NCI-H2029 (cell line): ENCODE results near the gene ABCA7.
A peak's percentile ranks its signal among the peaks of the same experiment; 100 is the strongest.
"Not testable (repeated sequence)": the region's sequence is repeated elsewhere in the genome, so short reads cannot be mapped to it uniquely, and the experiment has no call there.

Experiments used
- DNase-seq: peaks from one replicate; lab custom pipeline; 2025; lab: John Stamatoyannopoulos, UW

ABCA7 gene

GRCh38 chr19:1105008-1105872 is 65.3 kb downstream of the ABCA7 start:
- DNase-seq, result no peak

DNA sequence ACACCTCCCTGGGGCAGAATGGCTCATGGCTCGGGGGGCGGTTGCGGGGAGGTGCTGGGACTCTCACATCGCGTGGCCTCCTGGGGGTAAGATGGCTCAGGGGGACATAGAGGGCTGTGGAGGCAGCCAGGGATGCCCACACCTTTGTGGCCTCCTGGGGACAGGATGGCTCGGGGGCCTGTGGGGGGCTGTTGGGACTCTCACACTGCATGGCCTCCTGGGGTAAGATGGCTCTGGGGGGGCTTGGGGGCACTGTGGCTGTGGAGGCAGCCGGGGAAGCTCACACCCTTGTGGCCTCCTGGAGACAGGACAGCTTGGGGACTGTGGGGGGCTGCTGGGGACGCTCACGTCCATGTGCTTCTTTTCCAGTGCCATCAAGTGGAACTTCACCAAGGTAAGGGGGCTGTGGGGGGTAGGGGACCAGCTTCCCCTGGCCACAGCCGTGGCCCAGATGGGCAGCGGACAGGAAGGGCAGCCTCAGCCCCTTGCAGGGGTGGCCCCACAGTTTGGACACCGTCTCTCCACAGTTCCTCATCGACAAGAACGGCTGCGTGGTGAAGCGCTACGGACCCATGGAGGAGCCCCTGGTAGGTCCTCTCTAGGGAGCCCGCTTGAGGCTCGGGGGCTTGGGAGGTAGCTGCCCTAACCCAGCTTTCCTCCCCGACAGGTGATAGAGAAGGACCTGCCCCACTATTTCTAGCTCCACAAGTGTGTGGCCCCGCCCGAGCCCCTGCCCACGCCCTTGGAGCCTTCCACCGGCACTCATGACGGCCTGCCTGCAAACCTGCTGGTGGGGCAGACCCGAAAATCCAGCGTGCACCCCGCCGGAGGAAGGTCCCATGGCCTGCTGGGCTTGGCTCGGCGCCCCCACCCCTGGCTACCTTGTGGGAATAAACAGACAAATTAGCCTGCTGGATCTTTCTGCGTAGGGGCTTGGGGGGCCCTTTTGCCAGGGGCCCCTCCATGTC is 66.2 kb downstream of the ABCA7 start:
- DNase-seq, result no peak

DNA sequence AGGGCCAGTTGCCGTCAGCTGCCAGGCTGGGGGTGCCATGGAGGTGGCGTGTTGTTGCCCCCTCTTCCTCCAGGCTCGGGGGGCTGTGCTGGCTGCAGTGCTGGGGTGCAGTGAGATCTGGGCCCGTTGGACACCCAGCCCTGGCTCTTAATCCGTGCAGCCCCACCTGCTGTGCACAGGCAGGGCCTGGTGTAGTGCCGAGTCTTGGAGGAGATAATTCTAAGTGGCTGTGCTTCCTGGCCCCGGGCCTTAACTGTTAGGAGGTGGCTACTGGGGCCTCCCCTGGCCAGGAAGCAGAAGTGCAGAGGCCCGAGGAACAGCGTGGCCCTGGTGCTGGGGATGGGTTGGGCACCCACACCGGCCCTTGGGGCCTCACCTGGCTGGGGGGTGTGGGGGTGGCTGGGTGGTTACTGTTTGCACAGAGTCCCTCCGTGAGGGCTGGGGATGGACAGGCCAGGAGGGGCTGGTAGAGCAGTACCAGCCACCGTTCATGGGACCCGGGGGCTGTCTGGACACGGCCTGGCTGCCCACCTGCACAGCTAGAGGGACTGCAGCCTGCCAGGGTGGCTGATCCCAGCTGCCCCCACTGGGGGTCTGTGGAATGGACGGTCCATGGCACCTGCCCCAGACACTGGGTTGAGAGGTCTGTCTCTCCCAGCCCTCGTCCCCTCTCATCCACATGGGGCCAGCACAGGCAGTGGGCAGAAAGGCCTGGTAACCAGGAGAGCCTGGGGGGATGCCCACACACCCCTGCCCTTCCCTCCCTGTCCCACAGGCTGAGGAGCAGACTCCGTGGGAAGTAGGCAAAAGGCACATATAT is 67.1 kb downstream of the ABCA7 start:
- DNase-seq, result no peak

- no peak for DNase-seq
Observed at GRCh38 chr19:1107661-1108261, 67.9 kb downstream of the ABCA7 start.

GRCh38 chr19:1108291-1109031 is 68.6 kb downstream of the ABCA7 start:
- no peak for DNase-seq

DNA sequence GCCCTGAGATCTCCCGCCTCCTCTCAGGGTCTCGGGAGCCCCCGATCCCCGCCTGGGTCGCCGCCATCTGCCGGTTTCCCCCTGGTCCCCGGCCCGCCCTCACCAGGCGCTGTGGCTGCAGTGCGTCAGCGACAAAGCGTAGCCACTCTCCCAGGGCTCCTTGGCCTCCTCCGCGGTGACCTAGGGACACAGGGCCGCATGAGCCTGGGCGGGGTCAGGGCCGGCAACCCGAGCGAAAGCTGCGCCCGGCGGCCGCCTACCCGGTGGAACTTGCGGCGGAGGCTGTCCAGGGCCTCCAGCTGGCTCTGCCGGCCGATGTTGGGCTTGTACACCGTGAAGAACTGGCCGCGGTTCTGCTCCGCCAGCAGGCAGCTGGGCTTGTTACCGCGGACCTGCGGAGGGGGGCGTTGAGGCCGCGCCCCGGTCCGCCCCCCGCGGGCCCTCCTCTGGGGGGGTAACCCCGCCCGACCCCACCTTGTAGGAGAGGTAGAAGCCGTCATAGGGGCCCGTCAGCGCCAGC is 69.2 kb downstream of the ABCA7 start:
- no peak for DNase-seq

- no peak for DNase-seq
Observed at GRCh38 chr19:1109697-1110671, 70.1 kb downstream of the ABCA7 start.

DNA sequence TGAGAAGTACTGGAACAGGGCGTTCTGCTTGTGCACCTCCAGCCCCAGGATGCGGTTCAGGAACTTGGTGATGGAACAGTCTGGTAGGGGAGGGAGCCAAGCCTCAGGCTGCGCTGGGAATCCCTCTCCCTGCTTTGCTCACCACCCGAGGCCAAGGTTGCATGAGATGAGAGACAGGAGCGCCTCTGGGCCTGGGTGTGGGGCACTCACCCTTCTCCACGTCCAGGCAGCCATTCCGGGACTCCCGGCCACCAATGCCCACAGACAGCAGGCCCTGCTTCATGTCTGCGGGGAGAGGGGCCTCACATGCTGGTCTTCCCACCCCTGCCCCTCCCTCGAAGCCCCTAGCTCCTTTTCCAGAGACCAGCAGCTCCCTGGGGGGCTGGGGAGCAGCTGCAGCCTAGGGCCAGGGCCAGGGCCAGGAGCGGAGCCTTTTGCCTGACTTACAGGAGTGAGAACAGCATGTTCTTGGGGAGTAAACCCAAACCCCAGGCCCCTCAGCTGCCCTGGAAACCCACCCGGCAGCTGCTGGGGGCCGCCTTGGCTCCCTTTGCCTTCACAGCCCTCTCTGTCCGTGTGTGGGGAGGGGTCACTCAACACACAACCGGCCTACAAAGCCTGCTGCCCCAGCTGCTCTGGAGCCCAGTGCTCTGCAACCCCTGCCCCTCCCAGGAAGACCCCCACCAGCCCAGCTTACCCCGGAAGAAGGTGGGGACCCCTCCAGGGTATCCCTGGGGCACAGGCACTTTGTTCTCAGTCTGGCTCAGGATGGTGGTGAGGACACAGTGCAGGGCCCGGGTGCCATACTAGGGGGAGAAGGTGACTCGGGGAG is 71.1 kb downstream of the ABCA7 start:
- no peak for DNase-seq

- DNase-seq, result no peak
Observed at GRCh38 chr19:1111641-1112267, 71.8 kb downstream of the ABCA7 start.

DNA sequence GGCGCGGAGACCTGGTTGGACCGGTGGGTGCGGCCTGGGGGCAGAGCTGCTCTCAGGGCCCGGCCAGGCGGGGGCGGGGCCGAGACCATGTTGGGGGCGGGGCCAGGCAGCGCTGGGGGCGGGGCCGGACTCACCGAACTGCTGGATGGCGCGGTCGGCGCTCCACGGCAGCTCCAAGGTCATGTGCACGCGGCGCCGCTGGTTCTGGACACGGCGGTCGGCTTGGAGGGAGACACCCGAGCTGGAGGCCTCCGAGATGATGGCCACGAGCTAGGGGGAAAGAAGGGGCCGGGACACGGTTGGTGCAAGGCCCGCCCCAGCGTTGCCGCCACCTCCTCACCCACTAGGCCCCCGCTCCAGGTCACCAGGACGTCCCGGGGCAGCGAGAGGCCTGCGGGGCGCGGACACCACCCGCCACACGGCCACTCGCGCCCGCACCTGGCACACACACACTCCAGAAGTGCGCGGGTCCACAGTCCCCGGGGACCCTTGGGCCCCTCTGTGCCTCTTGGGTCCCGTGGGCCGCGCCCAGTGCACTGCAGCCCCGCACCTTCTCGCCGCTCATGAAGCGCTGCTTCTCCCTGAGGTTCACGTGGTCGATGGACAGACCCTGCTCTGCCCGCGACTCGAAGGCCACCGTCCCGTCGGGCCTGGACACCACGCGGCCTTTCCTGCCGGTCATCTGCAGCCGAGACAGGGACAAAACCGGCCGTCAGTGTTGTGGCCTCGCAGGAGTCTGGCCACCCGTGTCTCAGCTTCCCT is 72.5 kb downstream of the ABCA7 start:
- DNase-seq, result no peak

DNA sequence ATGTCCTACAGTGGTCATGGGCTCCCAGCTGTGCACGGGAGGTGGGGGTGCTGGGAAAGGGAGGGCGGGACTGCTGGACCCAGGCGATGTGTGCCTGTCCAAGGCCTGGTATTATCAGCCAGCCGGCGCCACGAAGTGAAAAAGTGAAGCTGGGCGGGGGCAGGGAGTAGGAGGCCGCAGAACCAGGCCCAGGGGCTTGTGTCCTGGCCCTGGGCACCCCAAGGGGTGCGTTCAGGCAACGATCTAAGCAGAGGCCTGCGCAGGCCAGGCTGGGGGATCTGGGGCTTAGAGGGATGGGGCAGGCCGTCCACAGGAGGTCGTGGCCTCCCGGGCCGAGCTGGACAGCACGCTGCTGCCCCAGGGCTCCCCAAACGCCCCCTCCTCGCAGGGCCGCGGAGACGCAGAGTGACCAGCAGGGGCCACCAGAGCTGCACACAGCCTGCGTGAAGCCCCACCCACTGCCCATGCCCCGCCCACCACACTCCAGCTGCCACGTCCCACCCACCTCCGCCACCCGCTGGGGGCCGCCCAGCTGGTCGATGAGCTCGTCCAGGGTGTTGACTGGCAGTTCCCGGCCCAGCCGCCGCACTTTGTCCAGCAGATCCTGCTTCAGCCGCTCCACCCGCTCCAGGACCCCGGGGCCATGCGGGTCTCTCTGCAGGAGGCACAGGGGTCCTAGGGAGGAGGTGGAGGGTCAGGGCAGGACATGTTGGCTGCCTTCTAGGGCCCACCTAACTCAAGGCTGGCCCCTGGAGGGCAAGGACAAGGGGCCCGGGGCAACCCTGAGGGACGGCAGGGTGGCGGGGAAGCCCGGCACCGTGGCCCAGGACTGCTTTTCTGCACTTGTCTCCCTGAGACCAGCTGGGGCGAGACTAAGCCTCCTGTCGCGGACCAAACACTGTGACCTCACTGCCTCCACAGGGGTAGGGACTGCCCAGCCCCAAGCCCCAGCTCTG is 73.4 kb downstream of the ABCA7 start:
- DNase-seq, result peak; percentile 86

DNA sequence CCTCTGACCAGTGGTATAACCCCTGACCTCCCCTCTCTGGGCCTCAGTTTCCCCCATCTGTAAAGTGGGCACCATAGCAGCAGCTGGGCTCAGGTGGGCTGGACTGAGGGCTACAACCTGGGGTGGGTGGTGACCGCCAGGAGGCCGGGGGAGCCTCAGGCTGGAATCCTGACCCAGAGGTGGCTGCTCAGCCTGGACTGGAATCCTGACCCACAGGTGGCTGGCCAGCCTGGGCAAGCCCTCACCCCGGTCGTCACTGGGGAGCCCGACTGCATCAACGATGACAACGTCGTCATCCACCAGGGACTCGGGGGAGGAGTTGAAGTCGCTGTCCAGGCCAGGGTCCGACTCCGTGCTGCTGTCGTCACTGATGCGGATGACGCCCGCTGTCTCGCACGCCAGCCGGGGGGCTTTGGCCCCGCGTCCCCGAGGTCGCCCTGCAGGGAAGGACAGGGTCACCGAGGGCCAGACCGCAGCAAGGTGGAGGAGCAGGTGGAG is 74.1 kb downstream of the ABCA7 start:
- no peak for DNase-seq

DNA sequence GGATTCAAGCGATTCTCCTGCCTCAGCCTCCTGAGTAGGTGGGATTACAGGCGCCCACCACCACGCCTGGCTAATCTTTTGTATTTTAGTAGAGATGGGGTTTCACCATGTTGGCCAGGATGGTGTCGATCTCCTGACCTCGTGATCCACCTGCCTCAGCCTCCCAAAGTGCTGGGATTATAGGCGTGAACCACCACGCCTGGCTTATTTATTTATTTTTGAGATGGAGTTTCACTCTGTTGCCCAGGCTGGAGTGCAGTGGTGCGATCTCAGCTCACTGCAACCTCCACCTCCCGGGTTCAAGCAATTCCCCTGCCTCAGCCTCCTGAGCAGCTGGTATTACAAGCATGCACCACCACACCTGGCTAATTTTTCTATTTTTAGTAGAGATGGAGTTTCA is 74.8 kb downstream of the ABCA7 start:
- not testable (repeated sequence) for DNase-seq
